AG20443 (cell line): ENCODE results near the gene OPCML.

Experiments used
- DNase-seq: peaks from one replicate; pipeline ENCODE4 v3.0.0; 2012; ENCODE audit warnings: low spot score, mixed read lengths

OPCML gene

DNA sequence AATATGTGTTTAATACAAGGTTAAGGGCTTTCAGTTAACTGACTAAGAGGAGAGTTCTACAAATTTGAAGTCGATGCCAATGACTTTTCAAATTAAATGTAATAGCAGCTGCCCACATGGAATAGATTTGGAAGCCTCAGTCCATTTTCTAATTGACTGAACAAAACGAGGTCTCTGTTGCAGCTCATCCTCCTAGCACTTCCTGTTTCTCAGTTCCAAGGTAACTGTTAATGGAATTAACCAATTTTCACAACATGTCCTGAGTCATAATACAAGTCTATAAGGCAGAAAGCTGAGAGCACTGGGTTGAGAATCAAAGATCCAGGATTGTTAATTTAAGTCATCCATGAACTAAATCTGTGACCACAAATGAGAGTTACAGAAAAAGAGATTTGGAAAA is 177.2 kb downstream of the OPCML start:
- no peak for DNase-seq

DNA sequence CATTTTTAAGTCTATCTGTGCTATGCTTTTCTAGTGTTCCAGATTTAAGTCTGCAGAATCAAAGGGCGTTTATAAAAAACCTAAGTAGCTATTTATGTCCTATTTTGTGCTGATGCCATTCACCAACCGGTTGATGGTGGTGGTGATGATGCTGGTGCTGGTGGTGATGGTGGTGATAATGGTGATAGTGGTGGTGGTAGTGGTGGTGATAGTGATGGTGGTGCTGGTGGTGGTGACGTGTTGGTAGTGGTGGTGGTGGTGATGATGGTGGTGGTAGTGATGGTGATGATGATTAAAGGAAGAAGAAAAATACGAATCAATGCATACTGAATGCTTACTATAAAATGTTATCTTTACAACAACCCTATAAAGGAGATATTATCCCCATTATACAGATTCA is 178.2 kb downstream of the OPCML start:
- no peak for DNase-seq

DNA sequence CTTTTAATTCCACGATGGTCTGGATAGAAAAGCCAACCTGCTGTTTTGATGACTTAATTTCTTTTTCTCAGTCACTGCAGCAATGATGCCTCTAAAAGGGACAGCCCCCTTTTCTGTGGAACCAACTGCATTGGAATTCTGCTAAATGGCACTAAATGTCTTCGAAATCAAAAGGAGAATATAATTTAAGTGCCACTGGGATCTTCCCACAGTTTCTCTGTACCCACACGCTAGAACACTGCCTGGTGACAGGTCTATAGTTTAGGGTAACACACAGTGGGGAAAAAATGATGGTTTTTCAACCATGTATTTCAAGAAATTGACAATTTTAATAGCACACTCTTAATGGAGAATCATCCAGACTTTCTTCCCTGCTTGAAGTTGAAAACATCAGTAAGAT is 182.3 kb downstream of the OPCML start:
- DNase-seq: no peak

DNA sequence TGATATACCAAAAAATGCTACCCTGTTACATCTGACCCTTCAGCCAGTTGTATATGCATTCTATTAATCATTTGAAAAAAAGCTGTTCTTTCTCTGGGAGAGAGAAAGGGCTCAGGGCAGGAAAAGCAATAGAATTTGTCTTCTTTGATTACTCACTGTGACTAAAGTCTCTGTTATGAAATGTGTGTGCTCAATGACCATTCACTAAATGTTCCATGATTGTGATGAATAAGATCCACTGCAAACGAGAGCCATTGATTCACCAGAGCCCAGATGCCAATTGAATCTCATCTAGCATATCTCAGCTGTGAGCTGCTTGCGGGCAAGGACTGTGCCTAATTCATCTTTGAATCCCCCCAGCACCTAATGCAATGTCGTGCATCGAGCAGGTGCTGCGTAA is 184.3 kb downstream of the OPCML start:
- no peak for DNase-seq

DNA sequence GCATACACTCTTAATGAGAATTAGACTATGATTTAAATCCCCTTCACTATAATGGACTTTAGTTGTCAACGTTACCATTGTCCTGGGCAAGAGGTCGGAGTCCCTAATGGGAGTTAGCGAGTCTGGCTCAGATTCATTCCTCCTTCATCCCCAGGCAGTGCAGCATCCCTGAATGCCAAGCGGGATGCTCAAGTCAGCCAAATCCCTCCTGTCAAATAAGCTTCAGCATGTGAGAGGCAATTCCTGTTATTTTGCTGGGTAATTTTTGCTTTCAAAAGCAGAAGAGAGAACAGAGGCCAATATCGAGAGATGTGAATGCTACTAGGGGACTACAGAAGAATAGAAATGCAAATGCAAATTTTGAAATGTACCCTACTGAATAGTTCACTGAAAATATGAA is 186.2 kb downstream of the OPCML start:
- DNase-seq: no peak

DNA sequence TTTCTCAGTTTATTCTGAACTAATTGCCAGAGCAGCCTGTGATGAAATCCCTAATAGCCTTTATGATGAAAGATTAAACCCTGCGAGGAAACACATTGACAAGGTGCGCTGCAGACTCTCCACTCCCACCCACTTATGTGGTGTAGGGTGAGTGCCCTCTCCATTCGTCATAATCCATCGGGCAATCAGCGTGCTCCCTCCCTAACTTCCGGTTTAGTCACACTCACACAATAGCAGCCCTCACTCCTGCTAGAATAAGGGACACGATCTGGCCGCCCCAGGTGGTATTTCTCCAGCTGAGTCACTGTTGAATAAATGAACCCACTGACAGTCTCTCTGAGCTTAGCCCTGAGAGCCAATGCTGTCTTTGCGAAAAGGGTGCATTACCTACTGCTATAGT is 188.3 kb downstream of the OPCML start:
- no peak for DNase-seq

DNA sequence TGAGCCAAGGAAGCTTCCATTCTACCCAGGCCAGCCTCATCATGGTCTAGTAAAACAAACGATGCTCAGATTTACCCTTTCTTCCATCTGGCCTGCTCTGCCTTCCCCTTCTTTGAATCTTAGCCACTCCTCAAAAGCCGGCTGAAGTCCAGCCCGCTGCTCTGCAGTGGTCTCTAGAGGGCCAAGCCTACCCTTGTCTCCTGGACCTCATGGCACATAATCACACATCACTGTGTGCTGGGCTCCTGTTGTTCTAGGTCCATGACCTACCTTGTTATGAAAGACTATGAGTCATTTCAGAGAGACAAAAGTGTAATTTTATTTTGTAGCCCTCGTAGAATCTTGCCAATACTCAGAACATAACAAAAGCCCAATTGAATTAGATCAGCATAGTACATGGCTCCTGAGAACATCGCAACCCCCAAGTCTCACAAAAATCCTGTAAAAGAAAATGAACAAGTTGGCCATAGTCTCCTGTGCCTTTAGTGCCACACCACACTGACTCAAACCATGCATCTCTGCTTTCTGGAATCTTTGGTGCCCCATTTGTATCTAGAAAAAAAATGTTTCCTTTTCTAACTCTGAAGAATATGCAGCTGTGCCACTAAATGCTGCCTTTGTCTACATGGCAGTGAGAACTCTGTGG is 192.7 kb downstream of the OPCML start:
- no peak for DNase-seq

DNA sequence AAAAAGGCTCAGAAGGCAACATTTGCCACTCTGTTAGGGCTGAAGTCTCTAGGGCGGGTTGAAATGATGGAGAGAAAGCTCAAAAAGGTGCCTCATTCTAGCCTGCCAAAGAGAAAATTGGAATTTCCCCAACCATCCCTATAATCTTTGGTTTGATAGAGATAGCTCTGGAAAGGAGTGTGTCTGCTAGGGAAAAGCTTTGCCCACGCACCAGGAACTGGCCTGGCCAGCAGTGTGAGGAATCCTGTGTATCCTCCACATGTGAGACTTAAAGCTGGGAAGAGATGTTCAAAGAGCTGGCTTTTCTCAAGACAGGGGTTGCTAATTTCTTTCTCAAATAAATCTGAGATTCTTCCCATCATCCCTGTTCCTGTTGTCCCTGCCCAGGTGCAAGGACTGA is 193.7 kb downstream of the OPCML start:
- no peak for DNase-seq

DNA sequence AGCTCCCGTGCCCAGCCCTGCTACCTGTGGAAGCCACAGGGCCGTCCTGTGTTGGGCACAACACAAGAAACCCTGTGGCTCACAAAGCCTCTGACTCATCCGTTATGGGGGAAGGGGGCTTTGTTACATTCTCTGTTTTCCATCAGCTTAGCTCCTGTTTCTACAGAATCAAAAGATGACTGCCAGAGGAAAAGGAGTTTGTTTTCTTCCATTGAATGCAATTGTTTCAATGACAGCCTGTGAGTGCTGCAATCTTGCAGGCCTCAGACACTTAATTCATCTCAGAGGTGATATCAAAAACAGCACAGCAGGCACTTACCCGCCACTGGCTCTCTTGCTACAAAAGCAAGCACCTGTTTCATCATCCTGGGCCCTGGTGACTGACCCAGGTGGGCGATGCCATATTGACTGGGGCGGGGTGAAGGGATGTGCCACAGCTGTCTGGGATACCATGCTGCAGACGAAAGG is 194.3 kb downstream of the OPCML start:
- no peak for DNase-seq

DNA sequence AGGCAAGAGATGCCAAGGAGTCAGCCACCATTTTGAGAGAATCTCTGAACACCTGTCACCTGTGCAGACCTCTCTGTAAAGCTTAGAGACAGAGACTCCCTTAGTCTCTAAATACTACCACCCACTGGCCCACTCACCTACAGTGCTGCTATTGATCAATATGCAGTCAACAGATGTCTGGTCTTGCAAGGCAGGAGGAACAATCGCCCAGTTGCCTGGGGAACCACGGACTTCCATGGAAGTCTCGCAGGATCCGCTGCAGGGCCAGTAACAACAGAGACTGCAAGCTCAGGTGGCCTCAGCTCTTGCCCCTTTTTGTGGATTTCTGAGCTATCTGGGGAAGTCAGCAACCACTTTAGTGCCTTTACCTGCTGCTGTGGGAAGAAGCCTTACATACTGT is 195.1 kb downstream of the OPCML start:
- DNase-seq: no peak

DNA sequence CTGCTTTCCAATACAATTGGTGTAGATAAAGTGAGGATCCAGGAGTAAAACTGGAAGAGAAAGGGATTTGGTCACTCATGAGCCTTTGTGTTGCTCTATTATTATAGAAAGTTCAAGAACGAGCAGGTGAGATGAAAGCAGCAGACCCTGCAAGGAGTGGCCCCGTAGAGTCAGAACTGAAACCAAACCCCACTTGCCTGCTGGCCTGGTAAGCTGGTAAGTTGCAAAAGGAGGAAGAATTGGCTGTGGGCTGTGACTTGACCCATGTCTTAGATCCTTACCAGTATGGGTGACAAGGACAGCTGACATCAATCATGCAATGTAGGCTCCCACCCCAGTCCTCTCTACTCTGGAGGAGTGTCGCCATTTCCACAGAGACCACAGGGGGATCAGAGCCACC is 201.3 kb downstream of the OPCML start:
- DNase-seq: no peak

DNA sequence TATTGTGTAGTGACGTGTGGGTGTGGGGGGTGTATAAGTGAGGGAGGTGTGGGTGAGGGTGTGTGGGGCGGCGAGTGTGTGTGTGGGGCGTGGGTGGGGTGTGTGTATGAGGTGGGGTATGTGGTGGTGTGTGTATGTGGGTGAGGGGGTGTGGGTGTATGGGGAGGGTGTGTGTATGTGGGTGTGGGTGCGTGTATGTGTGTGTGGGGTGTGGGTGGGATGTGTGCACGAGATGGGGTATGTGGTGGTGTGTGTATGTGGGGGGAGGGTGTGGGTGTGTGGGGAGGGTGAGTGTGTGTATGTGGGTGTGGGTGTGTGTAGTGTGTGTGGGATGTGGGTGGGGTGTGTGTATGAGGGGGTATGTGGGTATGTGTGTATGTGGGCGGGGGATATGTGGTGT is 205.5 kb downstream of the OPCML start:
- DNase-seq: no peak

DNA sequence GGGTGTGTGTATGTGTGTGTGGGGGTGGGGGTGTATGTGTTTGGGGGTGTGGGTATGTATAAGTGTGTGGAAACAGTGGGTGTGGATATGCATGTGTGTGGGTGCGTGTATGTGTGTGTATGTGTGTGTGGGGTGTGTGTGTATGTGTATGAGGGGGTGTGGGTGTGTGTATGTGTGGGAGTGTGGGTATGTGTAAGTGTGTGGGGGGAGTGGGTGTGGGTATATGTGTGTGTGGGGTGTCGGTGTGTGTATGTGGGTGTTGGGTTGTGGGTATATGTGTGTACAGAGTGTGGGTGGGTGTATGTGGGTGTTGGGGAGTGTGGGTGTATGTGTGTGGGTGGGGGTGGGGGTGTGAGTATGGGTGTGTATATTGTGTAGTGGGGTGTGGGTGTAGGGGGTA is 206.0 kb downstream of the OPCML start:
- DNase-seq: no peak

DNA sequence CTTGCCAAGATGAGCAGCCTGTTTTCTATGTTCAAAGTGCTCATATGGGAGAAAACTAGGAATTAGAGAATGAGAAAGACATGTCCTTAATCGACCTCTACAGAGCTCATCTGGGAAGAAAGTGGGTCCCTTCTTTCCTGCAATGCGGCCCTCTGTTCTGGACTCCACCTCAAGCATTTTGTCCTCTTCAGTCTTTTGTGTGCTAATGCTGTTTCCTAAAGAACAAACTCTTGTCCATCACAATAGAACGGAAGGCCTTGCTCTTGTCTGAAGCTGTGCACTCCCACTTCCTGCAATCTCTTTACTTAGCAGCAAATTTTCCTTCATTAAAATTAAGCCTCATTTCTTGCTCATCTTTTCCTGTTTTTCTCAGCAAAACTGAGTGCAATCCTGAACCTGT is 206.6 kb downstream of the OPCML start:
- DNase-seq: no peak

DNA sequence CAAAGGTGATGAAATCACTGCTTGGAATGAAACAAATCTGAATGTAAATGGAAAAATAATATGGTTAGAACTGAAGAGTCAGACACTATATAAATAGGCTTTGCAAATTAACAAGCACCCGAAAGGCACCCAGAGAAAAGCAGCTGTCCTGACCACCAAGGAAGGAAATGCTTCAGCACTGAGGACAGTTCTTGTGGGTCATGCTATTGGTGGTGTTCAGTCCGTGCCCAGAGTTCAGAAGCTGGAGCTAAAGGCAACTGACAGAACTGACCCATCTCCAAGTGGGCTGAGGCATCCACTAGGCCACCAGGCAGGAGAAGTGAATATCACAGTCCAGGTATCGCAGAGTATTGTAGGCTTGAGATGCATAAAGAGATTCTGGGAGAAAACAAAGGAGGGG is 208.9 kb downstream of the OPCML start:
- no peak for DNase-seq

DNA sequence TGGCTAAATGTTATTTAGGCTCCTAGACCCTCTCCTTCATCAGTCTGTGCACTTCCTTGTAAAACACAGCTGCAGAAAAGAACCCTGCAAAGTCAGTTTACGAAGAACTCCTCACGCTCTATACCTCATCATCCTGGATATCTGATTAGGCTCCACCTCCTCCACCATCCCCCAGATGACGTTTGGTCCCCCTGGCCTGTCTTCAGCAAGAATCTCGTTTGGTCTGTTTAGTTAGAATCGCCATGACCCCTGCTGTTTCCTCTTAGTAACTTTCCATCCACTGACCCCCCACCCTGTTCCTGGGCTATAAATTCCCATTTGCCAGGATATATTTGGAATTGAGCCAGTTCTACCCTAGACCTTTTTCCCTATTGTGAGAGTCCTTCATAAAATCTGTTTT is 214.1 kb downstream of the OPCML start:
- DNase-seq: no peak

DNA sequence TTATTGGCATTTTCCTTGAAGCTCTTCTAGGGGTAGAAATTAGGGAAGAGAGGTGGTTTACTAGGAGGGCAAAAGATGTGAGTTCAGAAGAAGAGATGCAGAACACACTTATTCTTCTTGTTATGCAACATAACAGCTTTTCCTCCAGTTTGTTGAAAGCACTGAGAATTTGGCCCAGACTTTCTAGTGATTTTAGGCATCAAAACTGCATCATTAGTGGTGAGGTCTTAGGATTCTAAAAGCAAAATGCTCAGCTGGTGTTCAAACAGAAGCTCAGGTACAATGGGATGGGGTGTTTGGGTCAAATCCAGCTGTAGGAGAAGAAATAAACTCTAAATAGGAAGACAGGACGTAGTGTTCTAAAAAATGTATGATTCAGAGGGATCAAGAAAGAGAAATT is 221.1 kb downstream of the OPCML start:
- no peak for DNase-seq

DNA sequence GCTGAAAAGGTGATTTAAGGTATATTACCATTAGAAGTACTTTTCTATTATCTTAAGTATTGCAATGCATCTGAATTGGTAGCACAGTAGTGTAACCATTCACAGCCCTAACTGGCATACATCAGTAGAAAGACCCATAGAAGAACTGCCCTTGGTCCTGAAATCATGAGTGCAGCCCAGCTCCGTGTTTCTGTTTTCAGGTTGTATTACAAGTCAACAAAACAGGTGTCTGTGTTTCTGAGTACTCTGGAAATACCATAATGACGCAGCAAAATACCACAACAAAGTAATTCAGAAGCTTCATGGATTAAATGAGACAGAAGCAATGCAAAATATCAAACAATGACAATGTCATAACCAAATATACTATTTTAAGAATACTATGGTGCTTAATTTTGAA is 226.3 kb downstream of the OPCML start:
- DNase-seq: no peak

DNA sequence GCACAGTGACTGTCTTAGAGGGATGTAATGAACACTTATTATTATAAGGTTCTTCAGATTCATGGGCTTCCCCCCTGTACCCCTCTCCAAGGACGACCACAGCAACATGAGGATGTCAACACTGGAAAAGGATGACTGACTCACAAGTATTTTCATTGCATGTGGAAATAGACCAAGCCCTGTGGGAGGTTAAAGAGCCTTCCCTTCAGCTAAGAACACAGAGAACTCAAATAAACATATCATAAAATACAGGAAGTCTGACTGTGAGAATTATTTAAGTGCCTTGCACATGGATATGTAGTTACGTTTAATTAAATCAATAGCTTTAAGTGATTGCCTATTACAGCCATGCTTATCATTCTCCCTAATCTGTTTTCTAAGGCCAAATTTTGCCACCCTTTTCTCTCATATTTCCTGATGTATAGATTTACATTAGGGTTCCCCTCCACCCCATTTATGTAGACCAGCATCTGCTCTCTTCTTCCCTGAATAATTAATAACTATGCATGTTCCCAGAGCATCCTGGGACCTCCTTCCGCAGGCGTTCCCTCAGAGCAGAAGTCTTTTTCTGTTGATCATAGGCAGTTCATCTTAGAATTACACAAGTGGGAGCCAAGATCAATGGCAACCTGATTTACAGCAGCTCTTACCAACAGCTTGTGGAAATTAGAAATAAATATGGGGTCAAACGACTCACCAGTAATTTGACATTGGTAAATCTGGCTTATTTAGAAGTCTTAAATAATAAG is 226.9 kb downstream of the OPCML start:
- DNase-seq: no peak

DNA sequence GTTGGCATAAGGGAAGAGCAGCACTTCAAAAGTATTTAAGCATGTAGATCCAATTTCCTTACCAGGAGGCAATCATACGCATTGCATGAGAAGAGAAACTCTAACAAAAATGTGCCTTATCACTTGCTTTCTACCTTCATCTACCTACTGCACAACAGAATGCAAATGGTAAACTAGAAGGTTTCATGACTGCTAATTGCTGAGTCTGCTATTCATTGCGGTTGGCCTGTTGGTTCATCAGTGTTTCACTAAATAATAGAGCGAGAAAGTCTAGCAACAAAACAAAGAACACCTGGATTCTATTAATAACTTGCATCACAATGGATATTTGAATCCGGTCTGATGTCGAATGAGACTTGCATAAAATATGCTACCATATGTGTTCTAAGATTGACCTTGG is 229.0 kb downstream of the OPCML start:
- no peak for DNase-seq

DNA sequence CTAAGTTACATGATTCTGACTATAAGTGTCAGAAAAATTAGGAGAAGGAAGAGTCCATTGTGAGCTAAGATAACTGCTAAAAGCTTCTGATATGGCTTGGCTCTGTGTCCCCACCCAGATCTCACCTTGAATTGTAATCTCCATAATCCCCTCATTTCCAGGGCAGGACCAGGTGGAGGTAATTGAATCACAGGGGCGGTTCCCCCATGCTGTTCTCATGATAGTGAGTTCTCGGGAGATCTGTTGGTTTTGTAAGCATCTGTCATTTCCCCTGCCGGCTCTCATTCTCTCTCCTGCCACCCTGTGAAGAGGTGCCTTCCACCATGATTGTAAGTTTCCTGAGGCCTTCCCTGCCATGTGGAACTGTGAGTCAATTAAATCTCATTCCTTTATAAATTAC is 230.2 kb downstream of the OPCML start:
- DNase-seq: no peak

DNA sequence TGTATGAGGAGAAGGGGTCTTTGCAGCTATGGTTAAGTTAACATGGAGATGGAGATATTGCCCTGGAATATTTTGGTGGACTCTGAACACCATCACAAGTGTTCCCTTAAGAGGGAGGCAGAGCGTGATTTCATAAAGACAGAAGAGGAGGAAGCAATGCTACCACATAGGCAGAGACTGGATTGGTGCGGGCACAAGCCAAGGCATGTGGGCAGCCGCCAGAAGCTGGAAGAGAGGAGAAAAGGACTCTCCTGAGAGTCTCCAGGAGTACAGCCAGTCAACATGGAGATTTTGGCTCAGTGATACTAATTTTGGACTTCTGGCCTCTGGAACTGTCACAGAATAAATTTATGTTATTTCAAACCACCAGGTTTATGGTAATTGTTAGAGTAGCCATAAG is 231.6 kb downstream of the OPCML start:
- DNase-seq: no peak

DNA sequence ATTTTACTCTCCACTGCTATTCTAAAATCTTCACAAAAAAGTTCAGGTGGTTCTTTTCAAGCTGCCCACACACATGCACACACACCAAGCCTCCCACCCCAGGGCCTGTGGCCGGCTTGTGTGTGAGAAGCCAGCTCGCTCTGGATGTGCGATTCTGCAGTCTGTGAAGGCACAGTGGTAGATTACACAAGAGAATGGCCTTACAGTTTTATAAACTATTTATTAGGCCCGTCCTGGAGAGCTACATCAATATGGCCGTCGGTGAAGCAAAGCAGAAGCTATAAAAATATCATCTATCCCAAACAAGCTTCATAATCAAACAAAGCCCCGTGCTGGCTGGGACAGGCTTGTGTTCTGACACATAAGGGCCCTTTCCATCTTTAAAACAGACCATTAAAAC is 240.5 kb downstream of the OPCML start:
- DNase-seq: no peak

DNA sequence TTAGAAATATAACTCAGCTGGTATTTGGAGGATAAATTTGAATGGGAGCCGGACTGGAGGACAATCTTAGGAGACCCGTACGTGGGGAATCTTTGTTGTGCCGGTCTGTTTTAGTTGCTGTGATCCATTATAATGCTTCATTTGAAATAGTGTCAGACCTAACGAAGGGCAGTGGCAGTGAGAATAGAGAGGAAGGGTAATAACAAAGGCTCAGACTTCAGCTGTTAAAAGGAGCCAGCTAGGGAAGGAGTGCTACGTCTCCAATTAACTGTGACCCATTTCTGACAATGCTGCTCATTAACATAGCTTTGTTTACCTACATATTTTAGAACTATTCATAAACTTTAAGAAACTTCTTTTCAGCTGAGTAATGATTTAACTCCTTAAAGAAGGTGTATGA is 246.9 kb downstream of the OPCML start:
- DNase-seq: no peak
